ENCODE data around the gene SESN1.

DNA sequence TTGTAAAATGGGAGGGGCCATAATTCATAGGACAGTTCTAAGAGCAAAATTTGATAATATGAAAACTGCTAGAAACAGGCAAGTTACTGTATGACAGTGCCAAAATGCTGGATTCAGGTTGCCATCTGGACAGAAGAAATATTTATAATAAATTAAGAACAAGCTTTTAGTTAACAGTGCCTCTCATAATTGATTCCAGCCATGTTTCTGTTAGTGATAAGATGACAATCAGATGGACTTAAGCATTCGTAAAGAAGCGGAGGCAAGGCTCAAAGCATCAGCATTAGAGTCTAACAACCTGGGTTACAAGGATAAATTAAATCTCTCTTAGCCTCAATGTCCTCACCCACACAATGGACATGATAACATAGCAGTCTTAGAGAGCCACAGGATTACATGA, 61.0 kb downstream of the SESN1 start:
- TF ChIP-seq, protein P1, sequence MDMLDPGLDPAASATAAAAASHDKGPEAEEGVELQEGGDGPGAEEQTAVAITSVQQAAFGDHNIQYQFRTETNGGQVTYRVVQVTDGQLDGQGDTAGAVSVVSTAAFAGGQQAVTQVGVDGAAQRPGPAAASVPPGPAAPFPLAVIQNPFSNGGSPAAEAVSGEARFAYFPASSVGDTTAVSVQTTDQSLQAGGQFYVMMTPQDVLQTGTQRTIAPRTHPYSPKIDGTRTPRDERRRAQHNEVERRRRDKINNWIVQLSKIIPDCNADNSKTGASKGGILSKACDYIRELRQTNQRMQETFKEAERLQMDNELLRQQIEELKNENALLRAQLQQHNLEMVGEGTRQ (CRISPR knock-in tag; IDR thresholded peaks at IDR 0.05) = no peak
- TF ChIP-seq, protein P2, sequence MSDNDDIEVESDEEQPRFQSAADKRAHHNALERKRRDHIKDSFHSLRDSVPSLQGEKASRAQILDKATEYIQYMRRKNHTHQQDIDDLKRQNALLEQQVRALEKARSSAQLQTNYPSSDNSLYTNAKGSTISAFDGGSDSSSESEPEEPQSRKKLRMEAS (CRISPR knock-in tag; IDR thresholded peaks at IDR 0.05) = no peak
- TF ChIP-seq ZNF217 (CRISPR knock-in tag; IDR thresholded peaks at IDR 0.05) (no peak), HDAC2 (IDR thresholded peaks at IDR 0.05) (no peak), POLR2A (conservative IDR thresholded peaks at IDR 0.05) (no peak)
